HG03097 (cell line): ENCODE measurements around the gene AP3B1.
"Not testable (repeated sequence)": the region's sequence is repeated elsewhere in the genome, so short reads cannot be mapped to it uniquely, and the experiment has no call there.

Experiments used
- ATAC-seq: cut with Tn5 transposase; IDR thresholded peaks from one replicate; pipeline ENCODE4 v1.9.1; 2021; ENCODE audit not compliant: unreplicated experiment, low FRiP score

Gene AP3B1

DNA sequence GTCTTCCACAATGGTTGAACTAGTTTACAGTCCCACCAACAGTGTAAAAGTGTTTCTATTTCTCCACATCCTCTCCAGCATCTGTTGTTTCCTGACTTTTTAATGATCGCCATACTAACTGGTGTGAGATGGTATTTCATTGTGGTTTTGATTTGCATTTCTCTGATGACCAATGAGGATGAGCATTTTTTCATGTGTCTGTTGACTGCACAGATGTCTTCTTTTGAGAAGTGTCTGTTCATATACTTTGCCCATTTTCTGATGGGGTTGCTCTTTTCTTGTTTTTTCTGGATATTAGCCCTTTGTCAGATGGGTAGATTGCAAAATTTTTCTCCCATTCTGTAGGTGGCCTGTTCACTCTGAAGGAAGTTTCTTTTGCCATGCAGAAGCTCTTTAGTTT, 124.2 kb downstream of the AP3B1 start:
- not testable (repeated sequence) for ATAC-seq

DNA sequence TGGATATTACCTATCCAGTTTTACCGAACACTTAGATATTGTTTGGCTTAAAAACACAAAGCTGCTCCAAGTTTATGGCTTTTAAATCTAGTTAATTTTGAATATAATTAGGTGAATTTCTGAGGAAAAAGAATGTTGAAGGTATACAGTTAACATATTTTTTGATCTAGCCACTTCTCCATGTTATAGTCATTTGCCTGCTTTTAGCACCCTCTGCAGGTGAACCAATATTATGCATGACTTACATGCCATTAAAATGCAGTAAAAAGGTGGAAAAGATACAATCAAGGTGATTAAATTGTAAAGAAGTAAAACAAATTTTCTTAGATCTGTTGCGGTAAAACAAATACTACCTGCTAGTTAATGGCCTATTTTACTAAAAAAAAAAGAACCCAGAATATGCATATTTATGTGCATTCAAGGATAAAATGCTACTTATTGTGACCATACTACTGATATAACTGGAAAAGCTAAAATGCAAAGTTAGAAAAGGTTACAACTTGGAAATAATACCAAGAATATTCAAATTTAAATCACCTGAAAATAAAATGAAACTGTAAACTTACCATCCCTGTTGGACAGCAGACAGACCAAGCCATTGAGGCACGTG, 132.1 kb downstream of the AP3B1 start:
- ATAC-seq: no peak

DNA sequence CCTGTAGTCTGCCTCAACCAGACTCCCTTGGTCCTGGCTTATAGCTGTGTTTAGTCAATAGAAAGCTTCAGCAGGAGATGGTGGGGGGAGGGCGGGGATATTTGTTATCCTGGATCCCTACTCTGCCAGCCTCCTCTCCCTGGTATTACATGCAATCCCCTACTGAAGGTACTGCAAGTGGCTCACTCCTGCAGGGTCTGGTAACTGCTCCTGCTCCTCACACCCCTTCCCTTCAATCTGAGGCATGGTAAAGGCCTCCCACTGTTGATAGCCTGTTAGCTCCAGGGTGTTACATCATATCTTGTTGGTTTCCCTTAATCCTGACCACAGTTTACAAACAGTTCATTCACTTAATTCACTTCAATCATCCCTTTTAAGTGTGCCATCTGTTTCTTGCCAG, 137.5 kb downstream of the AP3B1 start:
- ATAC-seq: no peak

DNA sequence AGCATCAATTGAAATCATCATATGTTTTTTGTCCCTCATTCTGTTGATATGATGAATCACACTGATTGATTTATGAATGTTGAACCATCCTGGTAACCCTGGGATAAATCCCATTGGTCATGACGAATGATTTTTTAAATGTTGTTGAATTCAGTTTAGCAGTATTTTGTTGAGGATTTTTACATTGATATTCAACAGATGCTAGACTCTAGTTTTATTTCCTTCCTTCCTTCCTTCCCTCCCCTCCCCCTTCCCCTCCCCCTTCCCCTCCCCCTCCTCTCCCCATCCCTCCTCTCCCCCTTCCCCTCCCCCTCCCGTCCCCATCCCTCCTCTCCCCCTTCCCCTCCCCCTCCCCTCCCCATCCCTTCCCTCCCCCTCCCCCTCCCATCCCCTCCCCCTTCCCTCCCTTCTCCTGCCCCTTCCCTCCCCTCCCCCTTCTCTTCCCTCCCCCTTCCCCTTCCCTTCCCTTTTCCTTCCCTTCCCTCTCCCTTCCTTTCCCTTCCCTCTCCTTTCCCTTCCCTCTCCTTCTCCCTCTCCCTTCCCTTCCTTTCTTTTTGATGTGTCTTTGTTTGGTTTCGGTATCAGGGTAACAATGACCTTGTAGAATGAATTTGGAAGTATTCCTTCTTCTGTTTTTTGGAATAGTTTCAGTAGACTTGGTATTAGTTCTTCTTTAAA, 142.8 kb downstream of the AP3B1 start:
- ATAC-seq: no peak

DNA sequence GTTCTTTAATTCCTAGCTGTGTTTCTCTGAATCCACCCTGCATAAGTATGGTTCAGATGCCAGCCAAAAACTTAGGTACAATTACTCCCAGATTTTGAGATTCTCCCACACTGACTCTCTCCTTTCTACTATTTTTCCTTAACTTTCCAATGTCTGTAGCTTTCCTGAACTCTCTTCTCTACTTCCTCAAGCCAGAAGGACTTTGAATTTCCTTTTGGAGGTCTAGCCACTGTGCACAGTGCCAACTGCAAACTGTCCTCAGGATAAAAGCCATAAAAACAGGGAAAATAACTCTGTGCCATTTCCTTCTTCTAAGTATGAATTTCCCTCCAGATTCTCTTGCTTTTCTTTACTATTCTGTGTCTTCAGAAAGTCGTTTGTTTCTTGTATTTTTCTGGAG, 157.2 kb downstream of the AP3B1 start:
- no peak for ATAC-seq

DNA sequence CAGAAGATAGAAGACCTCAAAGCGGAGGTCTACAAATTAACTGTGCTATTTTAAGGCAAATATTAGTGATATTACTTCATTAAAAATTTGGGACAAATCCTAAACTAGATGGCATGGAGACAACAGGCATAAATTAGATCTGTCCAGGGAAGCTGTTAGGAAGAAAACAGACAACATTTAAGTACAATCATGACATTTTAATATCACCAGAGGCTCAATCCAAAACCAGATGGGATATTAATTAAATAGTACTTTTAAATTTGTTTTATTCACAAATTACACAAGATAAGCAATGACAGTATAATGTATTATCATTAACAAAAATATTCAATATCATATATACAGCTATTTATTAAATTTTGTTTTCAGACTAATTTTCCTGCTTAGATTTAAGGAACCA, 161.1 kb downstream of the AP3B1 start:
- no peak for ATAC-seq

DNA sequence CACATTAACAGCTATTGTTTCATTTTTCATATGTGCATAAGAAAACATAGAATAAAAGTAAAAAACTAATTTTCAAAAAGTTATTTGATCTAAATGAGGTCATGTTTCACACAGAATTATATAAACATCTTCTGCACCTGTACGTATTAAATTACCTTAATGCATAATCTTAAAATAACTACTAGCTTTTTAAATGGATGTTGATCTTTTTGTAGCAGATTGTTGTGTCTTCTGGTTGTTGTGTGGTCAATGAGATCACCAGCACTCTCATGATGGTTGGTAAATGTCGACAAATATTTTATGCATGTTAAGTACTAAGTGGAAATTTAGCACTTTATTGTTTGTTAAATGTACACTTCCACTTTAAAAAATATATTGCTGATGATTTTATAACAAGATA, 162.0 kb downstream of the AP3B1 start:
- ATAC-seq: no peak

DNA sequence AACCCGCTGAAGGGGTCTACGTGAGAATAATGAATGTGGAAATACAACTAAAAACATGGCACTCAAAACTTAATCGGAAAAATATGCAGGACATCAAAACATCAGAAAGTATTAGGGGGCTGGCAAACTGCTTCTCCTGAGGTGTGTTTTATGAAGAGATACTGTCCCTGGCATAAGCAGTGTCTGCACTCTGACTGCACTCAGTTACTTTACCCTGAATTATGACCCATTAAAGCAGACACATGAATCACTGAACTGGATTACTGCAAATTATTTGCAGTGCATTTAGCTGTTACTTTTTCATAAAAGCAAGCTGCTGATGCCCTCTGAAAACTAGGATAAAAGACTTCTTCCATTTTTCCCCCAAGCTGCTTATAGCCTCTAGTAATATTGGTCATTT, 164.9 kb downstream of the AP3B1 start:
- ATAC-seq: no peak

DNA sequence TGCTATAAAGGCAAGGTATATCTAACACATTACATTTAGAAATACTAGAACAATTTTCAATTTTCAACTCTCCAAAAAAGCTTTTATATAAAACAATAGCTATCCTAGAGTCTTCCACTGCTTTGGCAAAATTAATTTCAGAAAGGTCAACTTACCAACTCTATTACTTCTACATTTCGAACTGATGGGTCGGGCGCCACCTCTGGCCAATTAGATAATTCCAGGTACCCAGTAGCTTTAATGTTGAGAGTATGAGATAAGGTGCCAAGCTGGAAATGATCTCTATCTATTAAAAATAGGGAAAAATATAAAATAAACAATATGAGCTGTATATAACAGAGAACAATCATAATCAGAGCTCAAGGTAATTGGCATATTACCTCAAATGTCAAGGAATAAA, 166.6 kb downstream of the AP3B1 start:
- no peak for ATAC-seq

DNA sequence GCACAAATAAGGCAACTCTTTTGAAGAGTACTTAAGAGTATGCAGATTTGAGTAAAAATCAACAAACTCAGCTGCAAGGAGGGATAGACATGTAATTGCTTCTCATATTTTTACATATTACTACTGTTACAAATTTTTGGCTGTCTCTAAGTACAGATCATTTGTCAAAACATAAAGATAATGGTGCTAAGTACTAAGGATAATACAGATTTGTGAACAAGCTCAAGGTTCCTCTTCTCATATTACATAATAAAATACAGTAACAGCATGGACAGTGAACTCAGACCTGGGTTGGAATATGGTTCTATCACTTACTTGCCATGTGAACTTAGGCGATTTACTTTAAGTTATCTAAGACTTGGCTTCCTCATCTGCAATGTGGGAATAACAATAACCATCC, 168.0 kb downstream of the AP3B1 start:
- ATAC-seq: no peak

DNA sequence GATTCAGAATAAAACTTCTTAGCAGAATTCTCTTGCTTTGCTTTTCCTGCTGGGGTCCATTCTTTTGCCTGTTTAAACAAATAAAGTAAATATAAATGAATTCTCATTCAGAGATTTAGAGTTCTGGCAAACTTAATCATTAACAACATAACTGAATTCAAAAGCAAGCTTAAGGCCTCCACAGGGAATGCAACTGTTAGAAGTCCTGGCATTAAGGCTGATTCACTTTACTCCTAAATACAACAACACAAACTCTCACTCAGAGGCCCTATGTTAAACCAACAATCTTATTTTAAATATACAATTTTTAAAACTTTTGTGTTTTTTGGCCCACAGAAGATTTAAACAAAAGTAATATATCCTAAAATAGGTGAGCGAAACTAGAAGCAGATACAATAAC, 178.3 kb downstream of the AP3B1 start:
- no peak for ATAC-seq

DNA sequence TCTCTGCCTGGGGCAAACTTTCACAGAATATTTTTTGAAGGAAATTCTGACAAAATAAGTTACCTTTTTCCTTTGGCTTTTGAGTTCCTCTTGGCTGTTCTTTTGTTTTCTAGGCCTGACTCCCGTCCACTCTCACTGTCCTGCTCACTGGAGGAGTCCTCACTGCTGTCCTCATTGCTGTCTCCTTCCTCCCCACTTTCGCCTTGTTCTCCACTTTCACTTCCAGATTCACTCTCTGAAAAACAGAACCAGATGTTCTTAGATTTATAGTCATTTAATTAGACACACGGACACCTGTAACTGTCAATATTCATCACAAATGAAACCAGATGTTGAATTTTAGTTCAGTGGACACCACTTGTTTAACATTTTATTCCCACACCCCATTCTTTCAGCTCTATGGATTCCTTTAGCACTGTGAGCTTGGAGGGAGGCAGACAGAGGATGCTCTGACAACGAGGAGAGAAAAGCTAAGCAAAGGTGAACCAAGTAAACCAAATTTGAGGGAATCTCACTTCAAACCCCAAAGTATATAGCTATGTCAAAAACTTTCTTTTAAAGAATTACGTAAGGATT, 180.7 kb downstream of the AP3B1 start:
- ATAC-seq: no peak

DNA sequence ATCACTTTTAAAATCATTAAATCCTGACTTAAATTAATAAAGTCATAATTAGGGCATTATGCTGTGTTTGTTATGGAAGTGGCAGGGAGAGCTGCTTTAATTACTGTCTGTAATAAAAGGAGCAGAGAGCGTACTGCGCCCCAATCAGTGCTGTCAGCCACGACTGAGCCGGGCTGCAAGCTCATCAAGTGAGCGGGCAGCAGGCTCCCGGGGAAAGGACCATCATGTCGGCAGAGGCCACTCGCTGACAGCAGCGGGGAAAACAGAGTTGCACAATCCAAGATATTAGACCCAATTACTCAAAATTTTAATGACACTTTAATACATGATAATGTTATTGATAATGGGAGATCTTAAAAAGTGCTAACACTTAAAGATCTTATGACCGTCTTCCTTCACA, 181.6 kb downstream of the AP3B1 start:
- ATAC-seq: no peak

DNA sequence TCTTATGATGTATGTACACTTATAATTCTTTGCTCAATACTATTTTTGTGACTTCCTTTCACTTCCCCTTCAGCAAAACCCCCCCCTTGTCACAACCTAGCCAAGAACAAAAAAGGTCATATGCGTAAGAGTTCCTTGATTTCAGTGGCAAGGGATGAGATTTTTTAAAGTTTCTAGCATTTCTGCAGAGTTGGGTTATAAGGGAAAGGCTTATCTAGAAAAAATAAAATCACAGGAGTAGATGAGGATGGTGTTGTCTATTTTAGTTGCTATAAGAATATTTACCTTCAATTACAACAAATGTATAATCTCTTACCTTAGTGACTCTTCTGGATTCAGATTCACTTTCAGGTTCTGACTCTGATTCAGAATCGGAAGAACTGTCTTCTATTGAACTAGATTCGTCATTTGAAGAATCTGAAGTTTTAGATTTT, 184.6 kb downstream of the AP3B1 start:
- ATAC-seq: peak; percentile 52

DNA sequence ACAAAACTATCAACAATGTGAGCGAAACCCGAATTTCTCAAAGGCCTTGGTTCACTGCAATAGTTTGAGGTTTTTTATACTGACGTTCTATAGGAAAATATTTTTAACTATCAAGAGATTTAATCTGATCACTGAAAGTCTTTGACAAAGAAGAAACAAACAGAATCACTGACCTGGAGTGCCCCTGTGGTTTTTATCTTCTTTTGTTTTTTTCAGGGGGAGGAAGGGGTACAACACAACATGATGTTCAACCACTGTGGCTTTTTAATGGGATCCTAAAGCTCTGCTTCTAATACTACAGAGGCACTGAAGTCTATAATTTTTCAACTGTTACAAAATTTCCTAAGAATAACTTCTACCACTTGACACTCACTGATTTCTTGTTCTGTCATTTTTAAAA, 185.9 kb downstream of the AP3B1 start:
- ATAC-seq: no peak

DNA sequence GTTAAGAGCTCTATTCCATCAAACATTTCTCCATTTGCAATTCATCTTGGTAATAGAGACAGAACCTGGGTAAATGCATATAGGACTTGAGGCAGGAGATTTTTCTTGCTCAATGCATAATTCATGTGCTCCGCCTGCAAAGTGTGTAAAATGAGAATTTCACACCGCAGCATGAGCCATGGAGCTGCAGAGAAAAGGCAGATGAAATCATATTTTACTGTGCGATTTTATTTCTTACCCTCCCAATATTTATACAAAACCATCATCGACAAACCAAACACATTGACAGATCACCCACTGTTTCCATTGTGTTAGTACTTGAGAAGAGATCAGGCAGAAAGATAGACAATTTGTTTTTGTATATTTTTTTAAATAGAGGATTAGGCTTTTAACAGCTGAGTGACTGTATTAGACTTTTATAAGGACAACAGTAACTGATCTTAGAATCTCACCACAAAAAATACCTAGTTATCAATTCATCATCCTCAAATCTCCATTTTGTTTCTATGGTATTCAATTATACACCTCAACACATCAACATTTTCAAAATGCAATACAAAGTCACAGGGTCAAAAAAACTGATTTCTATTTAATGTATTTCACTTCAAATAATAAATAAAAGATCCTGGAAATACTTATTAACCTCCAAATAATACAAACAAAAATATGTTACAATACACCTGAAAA, 191.1 kb downstream of the AP3B1 start:
- no peak for ATAC-seq

DNA sequence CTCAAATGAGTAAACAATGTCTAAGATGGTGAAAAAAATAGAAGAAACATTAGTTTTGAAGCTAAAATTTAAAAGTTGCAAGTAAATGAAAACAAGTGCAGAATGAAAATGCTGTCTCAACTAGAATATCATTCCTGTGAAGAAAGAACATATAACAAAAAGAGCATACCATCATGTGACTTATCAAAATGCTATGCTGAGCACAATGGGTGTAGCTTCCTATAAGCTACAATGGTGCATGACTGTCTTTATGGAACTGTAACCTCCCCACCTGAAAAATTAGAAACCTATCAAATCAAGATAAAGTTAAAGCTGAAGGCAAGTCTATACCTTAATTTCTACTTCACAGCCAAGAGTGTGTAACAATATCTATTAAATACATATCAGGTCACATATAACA, 192.0 kb downstream of the AP3B1 start:
- no peak for ATAC-seq

DNA sequence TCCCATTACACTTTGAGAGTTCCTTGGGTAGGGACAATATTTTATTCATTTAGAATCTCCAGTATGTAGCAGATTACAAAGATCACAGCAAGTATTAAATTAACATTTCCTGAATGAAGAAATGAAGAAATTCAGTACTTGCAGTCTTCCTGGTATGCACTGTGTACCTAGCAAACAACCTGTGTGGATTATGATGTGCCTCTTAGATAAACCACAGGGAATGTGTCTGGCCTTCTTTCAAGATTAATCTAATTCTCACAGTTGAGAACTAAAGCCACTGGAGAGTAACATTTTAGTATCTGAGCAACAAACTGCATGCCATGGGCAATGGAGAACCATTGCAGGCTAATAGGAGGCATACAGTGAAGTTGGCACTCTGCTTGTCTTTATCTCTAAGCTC, 199.4 kb downstream of the AP3B1 start:
- no peak for ATAC-seq

DNA sequence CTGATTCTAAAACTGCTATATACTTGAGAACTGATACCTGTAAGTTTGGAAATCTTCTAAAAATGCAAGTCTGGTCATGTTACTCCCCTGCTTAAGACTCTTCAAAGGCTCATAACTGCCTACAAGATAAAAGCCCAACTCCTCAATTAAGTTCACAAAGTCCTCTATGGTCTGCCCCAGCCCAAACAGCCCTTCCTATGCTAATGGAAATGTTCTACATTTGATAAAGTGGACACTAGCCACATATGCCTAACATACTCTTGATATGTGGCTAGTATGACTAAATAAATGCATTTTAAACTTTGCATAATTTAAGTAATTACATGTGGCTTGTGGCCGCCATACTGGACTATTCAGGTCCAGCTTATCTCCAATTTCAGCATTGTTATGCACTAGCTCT, 204.5 kb downstream of the AP3B1 start:
- ATAC-seq: no peak

DNA sequence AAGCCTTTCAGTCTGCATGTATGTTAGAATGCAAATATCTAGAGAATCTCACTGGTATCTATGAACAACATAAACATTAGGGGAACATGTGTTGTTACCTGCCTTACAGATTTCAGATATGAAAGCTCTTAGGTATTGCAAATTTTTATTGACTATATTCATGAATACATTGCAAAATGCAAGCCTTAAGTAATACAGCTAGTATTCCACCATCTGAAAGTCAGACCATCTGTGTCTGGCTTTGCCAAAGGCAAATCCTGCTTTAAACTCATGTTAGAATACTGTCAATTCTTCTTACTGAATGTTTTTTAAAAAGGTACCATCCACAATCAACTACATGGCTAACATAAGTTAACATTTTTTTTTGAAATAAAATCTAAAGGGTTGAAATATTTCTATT, 215.6 kb downstream of the AP3B1 start:
- ATAC-seq: no peak

DNA sequence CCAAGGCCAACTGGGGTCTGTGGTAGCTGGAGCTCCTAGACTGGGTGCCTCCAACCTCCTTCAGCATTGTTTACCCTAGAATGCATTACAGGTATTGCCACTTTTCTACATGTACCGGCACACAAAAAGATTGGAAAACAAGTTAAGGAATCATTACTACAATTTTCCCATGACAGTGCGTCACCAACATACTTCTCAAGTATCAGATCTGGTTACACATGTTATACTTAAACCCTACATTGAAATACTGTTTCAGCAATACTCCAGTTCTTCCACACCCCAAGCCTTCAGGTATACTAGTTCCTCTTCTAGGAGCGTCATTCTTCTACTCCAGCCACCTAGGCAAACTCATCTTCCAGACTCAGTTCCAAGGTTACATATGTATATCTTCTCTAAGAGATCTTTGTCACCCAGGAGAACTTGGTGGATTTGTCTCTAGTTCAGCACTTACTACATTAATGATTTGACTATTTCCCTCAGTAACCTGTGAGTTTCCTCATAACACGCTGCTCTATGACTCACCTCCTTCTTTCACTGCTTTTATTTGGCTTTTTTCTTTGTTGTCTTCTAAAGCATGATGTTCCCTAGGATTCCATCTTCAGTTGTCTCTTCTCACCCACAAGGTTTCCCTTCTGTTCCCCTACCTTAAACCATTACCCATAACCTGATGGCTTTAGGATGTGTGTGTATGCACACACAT, 217.0 kb downstream of the AP3B1 start:
- no peak for ATAC-seq
